Measurements from ENCODE around the gene DDX4.

DNA sequence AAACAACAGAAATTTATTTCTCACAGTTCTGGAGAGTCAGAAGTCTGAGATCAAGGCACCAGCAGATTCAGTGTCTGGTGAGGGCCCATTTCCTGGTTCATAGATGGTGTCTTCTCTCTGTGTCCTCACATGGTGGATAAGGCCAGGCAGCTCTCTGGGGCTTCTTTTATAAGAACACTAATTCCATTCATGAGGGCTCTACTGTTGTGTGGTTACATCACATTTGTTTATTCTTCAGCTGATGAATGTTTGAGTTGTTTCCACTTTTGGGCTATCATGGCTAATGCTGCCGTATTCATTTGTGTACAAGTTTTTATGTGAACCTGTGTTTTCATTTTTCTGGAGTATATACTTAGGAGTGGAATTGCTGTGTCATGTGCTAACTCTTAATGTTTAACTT lies 35.2 kb downstream of the DDX4 start:
- TF ChIP-seq, protein P1, sequence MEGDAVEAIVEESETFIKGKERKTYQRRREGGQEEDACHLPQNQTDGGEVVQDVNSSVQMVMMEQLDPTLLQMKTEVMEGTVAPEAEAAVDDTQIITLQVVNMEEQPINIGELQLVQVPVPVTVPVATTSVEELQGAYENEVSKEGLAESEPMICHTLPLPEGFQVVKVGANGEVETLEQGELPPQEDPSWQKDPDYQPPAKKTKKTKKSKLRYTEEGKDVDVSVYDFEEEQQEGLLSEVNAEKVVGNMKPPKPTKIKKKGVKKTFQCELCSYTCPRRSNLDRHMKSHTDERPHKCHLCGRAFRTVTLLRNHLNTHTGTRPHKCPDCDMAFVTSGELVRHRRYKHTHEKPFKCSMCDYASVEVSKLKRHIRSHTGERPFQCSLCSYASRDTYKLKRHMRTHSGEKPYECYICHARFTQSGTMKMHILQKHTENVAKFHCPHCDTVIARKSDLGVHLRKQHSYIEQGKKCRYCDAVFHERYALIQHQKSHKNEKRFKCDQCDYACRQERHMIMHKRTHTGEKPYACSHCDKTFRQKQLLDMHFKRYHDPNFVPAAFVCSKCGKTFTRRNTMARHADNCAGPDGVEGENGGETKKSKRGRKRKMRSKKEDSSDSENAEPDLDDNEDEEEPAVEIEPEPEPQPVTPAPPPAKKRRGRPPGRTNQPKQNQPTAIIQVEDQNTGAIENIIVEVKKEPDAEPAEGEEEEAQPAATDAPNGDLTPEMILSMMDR (IDR thresholded peaks at IDR 0.05; ENCODE audit: insufficient read depth, low read length) = no peak
- TF ChIP-seq SPI1 (IDR thresholded peaks at IDR 0.05; ENCODE audit: borderline replicate concordance, low read depth) (no peak), POLR2AphosphoS5 (IDR thresholded peaks at IDR 0.05; ENCODE audit: low read depth) (no peak)
- TF ChIP-seq, protein P2, sequence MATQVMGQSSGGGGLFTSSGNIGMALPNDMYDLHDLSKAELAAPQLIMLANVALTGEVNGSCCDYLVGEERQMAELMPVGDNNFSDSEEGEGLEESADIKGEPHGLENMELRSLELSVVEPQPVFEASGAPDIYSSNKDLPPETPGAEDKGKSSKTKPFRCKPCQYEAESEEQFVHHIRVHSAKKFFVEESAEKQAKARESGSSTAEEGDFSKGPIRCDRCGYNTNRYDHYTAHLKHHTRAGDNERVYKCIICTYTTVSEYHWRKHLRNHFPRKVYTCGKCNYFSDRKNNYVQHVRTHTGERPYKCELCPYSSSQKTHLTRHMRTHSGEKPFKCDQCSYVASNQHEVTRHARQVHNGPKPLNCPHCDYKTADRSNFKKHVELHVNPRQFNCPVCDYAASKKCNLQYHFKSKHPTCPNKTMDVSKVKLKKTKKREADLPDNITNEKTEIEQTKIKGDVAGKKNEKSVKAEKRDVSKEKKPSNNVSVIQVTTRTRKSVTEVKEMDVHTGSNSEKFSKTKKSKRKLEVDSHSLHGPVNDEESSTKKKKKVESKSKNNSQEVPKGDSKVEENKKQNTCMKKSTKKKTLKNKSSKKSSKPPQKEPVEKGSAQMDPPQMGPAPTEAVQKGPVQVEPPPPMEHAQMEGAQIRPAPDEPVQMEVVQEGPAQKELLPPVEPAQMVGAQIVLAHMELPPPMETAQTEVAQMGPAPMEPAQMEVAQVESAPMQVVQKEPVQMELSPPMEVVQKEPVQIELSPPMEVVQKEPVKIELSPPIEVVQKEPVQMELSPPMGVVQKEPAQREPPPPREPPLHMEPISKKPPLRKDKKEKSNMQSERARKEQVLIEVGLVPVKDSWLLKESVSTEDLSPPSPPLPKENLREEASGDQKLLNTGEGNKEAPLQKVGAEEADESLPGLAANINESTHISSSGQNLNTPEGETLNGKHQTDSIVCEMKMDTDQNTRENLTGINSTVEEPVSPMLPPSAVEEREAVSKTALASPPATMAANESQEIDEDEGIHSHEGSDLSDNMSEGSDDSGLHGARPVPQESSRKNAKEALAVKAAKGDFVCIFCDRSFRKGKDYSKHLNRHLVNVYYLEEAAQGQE (IDR thresholded peaks at IDR 0.05; ENCODE audit: insufficient replicate concordance, low read depth) = no peak
